OCI-LY3 (cell line): ENCODE measurements around the gene MAP3K4.

ENCODE experiments used
- H2AFZ ChIP-seq: fragments of 200-600, 300-600 bp; shearing (Covaris generic); 2 replicates; pipeline ENCODE4 v1.6.0; 2014; ENCODE audit warnings: antibody characterized with exemption, low read depth, low read length
- H3K27ac ChIP-seq: fragments of 200-600, 300-600 bp; sonication (generic); 2 replicates; pipeline ENCODE4 v1.5.1; 2014; ENCODE audit warnings: mild to moderate bottlenecking, low read length, moderate library complexity, mixed read lengths
- H3K27me3 ChIP-seq: fragments of 200-600, 300-600 bp; sonication (generic); 2 replicates; pipeline ENCODE4 v1.6.1; 2014; ENCODE audit warnings: low read depth, low read length, mixed read lengths
- H3K36me3 ChIP-seq: fragments of 200-600, 300-600 bp; sonication (generic); replicated peaks from 2 replicates; pipeline ENCODE3; 2014; ENCODE audit warnings: low read depth, low read length, mixed read lengths
- H3K4me1 ChIP-seq: fragments of 300-600, 200-600 bp; sonication (generic); 2 replicates; pipeline ENCODE4 v1.6.1; 2014; ENCODE audit warnings: low read length, mixed read lengths
- H3K4me2 ChIP-seq: fragments of 200-600, 300-600 bp; sonication (generic); 2 replicates; pipeline ENCODE4 v1.6.1; 2014; ENCODE audit warnings: low read length, mixed read lengths
- H3K4me3 ChIP-seq: fragments of 300-600, 200-600 bp; sonication (generic); 2 replicates; pipeline ENCODE4 v1.5.1; 2014; ENCODE audit warnings: antibody characterized with exemption, mild to moderate bottlenecking, low read length, moderate library complexity
- H3K79me2 ChIP-seq: fragments of 300-600, 200-600 bp; shearing (Covaris generic); 2 replicates; pipeline ENCODE4 v1.6.1; 2014; ENCODE audit warnings: mild to moderate bottlenecking, low read length, mixed read lengths
- H3K9ac ChIP-seq: fragments of 300-600, 200-600 bp; shearing (Covaris generic); 2 replicates; pipeline ENCODE4 v1.6.0; 2014; ENCODE audit warnings: mild to moderate bottlenecking, low read length, moderate library complexity
- H3K9me3 ChIP-seq: fragments of 200-600, 300-600 bp; shearing (Covaris generic); 2 replicates; pipeline ENCODE4 v1.6.1; 2014; ENCODE audit warnings: low read length, mixed read lengths; ENCODE audit not compliant: insufficient read depth
- H4K20me1 ChIP-seq: fragments of 200-600, 300-600 bp; sonication (generic); 2 replicates; pipeline ENCODE4 v1.6.1; 2016; ENCODE audit warnings: low read length, mixed read lengths; ENCODE audit not compliant: insufficient read depth
- CTCF ChIP-seq: fragments of 200-600, 300-600 bp; sonication (generic); IDR thresholded peaks from 2 replicates; pipeline ENCODE4 v1.5.1; 2014; ENCODE audit warnings: antibody characterized with exemption, low read length, low read depth
- EZH2phosphoT487 ChIP-seq: fragments of 200-600 bp; shearing (Covaris generic); IDR thresholded peaks from 2 replicates; pipeline ENCODE4 v1.6.1; 2018; ENCODE audit warnings: antibody characterized with exemption, mixed run types, low read depth

MAP3K4 gene

GRCh38 chr6:161164182-161164625 lies 172.6 kb downstream of the MAP3K4 start:
- Histone ChIP-seq H4K20me1 (no peaks in the 10 kb centered on the region), H3K4me3 (no peak overlapping the region), H3K79me2 (no peaks in the 10 kb centered on the region), H3K36me3 (no peaks in the 10 kb centered on the region), H3K9me3 (no peaks in the 10 kb centered on the region), H3K4me2 (no peak overlapping the region), H2AFZ (no peak overlapping the region), H3K4me1 (peaks cover 9% of the 10 kb centered on the region), H3K27ac (no peak overlapping the region), H3K9ac (no peak overlapping the region), H3K27me3 (no peaks in the 10 kb centered on the region)
- TF ChIP-seq CTCF: no peak

- H3K27me3 ChIP-seq: no peaks in the 10 kb centered on the region
- TF ChIP-seq EZH2phosphoT487: no peak
- TF ChIP-seq CTCF: no peak
- H3K4me2 ChIP-seq: no peak overlapping the region
- H2AFZ ChIP-seq: no peak overlapping the region
- H3K9me3 ChIP-seq: no peaks in the 10 kb centered on the region
- no peak overlapping the region for H3K4me3 ChIP-seq
- H3K27ac ChIP-seq: no peak overlapping the region
- no peaks in the 10 kb centered on the region for H3K79me2 ChIP-seq
- H3K4me1 ChIP-seq: peaks cover 28% of the 10 kb centered on the region
- H3K9ac ChIP-seq: no peak overlapping the region
- H4K20me1 ChIP-seq: no peaks in the 10 kb centered on the region
- no peaks in the 10 kb centered on the region for H3K36me3 ChIP-seq
Measured at GRCh38 chr6:161166176-161166575, 174.6 kb downstream of the MAP3K4 start.

- H2AFZ ChIP-seq: no peak overlapping the region
- H3K4me1 ChIP-seq: peaks cover 31% of the 10 kb centered on the region
- no peaks in the 10 kb centered on the region for H3K27me3 ChIP-seq
- H4K20me1 ChIP-seq: no peaks in the 10 kb centered on the region
- no peak overlapping the region for H3K9ac ChIP-seq
- H3K36me3 ChIP-seq: no peaks in the 10 kb centered on the region
- no peaks in the 10 kb centered on the region for H3K79me2 ChIP-seq
- H3K9me3 ChIP-seq: no peaks in the 10 kb centered on the region
- TF ChIP-seq CTCF (no peak), EZH2phosphoT487 (no peak)
- H3K4me2 ChIP-seq: no peak overlapping the region
- H3K27ac ChIP-seq: no peak overlapping the region
- H3K4me3 ChIP-seq: no peak overlapping the region
Measured at GRCh38 chr6:161166677-161167076, 175.1 kb downstream of the MAP3K4 start.
